HL-60 (cell line): ENCODE data around the gene CSF1.

Experiments
- DNase-seq, 2 experiments: peaks; one replicate each; pipeline ENCODE4 v3.0.0-alpha.2; 2010 to 2020; ENCODE audit warnings: low read depth in 1 of 2, low spot score in 1 of 2
- H3K27ac ChIP-seq: fragments of 250-450 bp; sonication (Bioruptor Pico); replicated peaks from 2 replicates; pipeline ENCODE4 v1.5.1; 2020; ENCODE audit warnings: mild to moderate bottlenecking, moderate library complexity
- H3K27me3 ChIP-seq: fragments of 250-450 bp; sonication (Bioruptor Pico); 2 replicates; pipeline ENCODE4 v1.5.1; 2021; ENCODE audit warnings: mild to moderate bottlenecking, moderate library complexity; ENCODE audit not compliant: insufficient read depth, poor library complexity, severe bottlenecking
- H3K4me3 ChIP-seq: replicated peaks from 2 replicates; pipeline ENCODE4 v1.5.1; 2011; ENCODE audit warnings: mild to moderate bottlenecking, control low read depth, low read length; ENCODE audit not compliant: insufficient read depth
- CTCF ChIP-seq: IDR thresholded peaks from one replicate; pipeline ENCODE4 v1.5.1; 2011; ENCODE audit warnings: low read length, control low read depth, inconsistent platforms; ENCODE audit not compliant: insufficient read depth
- GABPA ChIP-seq: IDR thresholded peaks from 2 replicates; pipeline ENCODE4 v1.6.1; 2012; ENCODE audit warnings: low read depth
- POLR2AphosphoS5 ChIP-seq: IDR thresholded peaks from 2 replicates; pipeline ENCODE4 v1.6.1; 2012; ENCODE audit warnings: low read depth
- REST ChIP-seq: IDR thresholded peaks from 2 replicates; pipeline ENCODE4 v1.6.1; 2012; ENCODE audit warnings: low read depth; ENCODE audit not compliant: insufficient replicate concordance
- SPI1 ChIP-seq: IDR thresholded peaks from 2 replicates; pipeline ENCODE4 v1.6.1; 2012; ENCODE audit warnings: low read depth, mild to moderate bottlenecking, borderline replicate concordance

CSF1 gene

GRCh38 chr1:109887271-109887670 is 23.4 kb upstream of the CSF1 start:
- no peaks in the 10 kb centered on the region for H3K27me3 ChIP-seq
- no peak overlapping the region for H3K4me3 ChIP-seq
- peak overlapping the region; percentile 85 for H3K27ac ChIP-seq
- no peak for DNase-seq
- TF ChIP-seq POLR2AphosphoS5, result no peak
- TF ChIP-seq REST, result no peak
- TF ChIP-seq SPI1, result no peak
- no peak for TF ChIP-seq CTCF
- TF ChIP-seq GABPA, result no peak

GRCh38 chr1:109887884-109888283 is 22.8 kb upstream of the CSF1 start:
- TF ChIP-seq POLR2AphosphoS5, result no peak
- no peak for TF ChIP-seq GABPA
- no peak for TF ChIP-seq REST
- no peak for TF ChIP-seq CTCF
- no peak for TF ChIP-seq SPI1
- Histone ChIP-seq H3K27ac (peak overlapping the region; percentile 85), H3K4me3 (no peak overlapping the region), H3K27me3 (no peaks in the 10 kb centered on the region)
- peak in 1 of 2 experiments; percentile 47 for DNase-seq

- H3K27ac ChIP-seq, result no peak overlapping the region
- no peak overlapping the region for H3K4me3 ChIP-seq
- H3K27me3 ChIP-seq, result no peaks in the 10 kb centered on the region
- no peak for TF ChIP-seq REST
- no peak for DNase-seq
Observed at GRCh38 chr1:109889094-109889493, 21.6 kb upstream of the CSF1 start.
